SK-N-SH (cell line): ENCODE data around the gene S1PR5.

Experiments
- CTCF ChIP-seq: fragments of 200-600 bp; sonication (generic); IDR thresholded peaks from 2 replicates; pipeline ENCODE4 v1.6.1; 2017; ENCODE audit warnings: antibody characterized with exemption, mild to moderate bottlenecking, moderate library complexity
- EP300 ChIP-seq, 2 experiments: IDR thresholded peaks; 2 replicates each; pipeline versions ENCODE4 v1.4.0 to v1.6.1; 2012; ENCODE audit warnings: borderline replicate concordance in 1 of 2, low read depth in 1 of 2, low read length in 1 of 2
- EZH2phosphoT487 ChIP-seq: fragments of 200-600 bp; sonication (generic); IDR thresholded peaks from 2 replicates; pipeline ENCODE4 v1.6.1; 2017; ENCODE audit warnings: low read depth, mixed run types, mild to moderate bottlenecking, antibody characterized with exemption, moderate library complexity, borderline replicate concordance
- FOXJ3 ChIP-seq: sonication (generic); formaldehyde crosslinking; IDR thresholded peaks from 2 replicates; pipeline ENCODE4 v1.5.1; 2020; ENCODE audit warnings: mild to moderate bottlenecking, missing genetic modification reagents
- MEF2A ChIP-seq: IDR thresholded peaks from 2 replicates; pipeline ENCODE4 v1.4.0; 2012; ENCODE audit warnings: low read depth, borderline replicate concordance
- MXI1 ChIP-seq: IDR thresholded peaks from 2 replicates; pipeline ENCODE4 v1.6.1; 2012; ENCODE audit warnings: mild to moderate bottlenecking, low read depth, low read length, improper control_type of control experiment
- POLR2AphosphoS5 ChIP-seq: IDR thresholded peaks from 2 replicates; pipeline ENCODE4 v1.6.1; 2012; ENCODE audit warnings: low read depth, low read length
- RAD21 ChIP-seq: IDR thresholded peaks from 2 replicates; pipeline ENCODE4 v1.6.1; 2012; ENCODE audit warnings: mild to moderate bottlenecking, low read length
- RXRA ChIP-seq: IDR thresholded peaks from 2 replicates; pipeline ENCODE4 v1.4.0; 2012; ENCODE audit warnings: low read depth, mild to moderate bottlenecking, borderline replicate concordance

GRCh38 chr19:10553943-10554381, 36.7 kb upstream of the S1PR5 start:
- TF ChIP-seq POLR2AphosphoS5 (no peak), EZH2phosphoT487 (no peak), CTCF (no peak), RXRA (no peak), MXI1 (no peak), MEF2A (no peak), RAD21 (no peak), FOXJ3 (no peak), EP300 (IDR thresholded peaks at IDR 0.05; ENCODE audit: borderline replicate concordance in 1 of 2, low read depth in 1 of 2, low read length in 1 of 2) (no peak)
